K562 (cell line): Measurements from ENCODE around the gene EVA1A. TPM values are rescaled to one million over a fixed set of nuclear protein-coding genes. Genes with fewer than 3 reads are reported as not detected.
"Not testable (repeated sequence)": the region's sequence is repeated elsewhere in the genome, so short reads cannot be mapped to it uniquely, and the experiment has no call there.

ENCODE experiments used
- ATAC-seq: fragments of 200-7000 bp; cut with Tn5 transposase; 3 replicates; pipeline ENCODE4 v1.9.1; 2020; ENCODE audit warnings: moderate library complexity
- BruUV-seq: library from RNA; stranded (reverse); fragments of 400-500 nt; replicated peaks from 2 replicates; lab custom pipeline; 2021; lab: Mats Ljungman, UMichigan
- CTCF ChIA-PET: fragments of 300-600 bp; formaldehyde crosslinking; extraction: SDS; loops from one replicate; lab custom pipeline; 2021; ENCODE audit warnings: low intra/inter-chr PET ratio; lab: Yijun Ruan, JAX
- POLR2A ChIA-PET: fragments of 300-600, 350-650 bp; sonication (Branson Sonifier 250); formaldehyde crosslinking; extraction: SDS; loops from one replicate; lab custom pipeline; 2021; ENCODE audit warnings: antibody characterized with exemption, inconsistent platforms; lab: Yijun Ruan, JAX
- DNase-seq, 4 experiments: peaks; one replicate each; pipeline versions ENCODE4 v3.0.0 to v3.0.0-alpha.2; 2011 to 2018; ENCODE audit warnings: low spot score in 3 of 4, mixed read lengths in 3 of 4; ENCODE audit errors: extremely low read depth in 1 of 4
- FAIRE-seq: peaks from 2 replicates; lab custom pipeline; 2011; peaks lifted over from hg19 to GRCh38; lab: Jason Lieb, UNC
- H2AFZ ChIP-seq: 2 replicates; pipeline ENCODE4 v1.6.0; 2011; ENCODE audit warnings: low read depth, low read length, control low read depth, inconsistent platforms
- H3K27ac ChIP-seq: fragments of 200-600 bp; 3 replicates; pipeline ENCODE4 v1.8.0; 2011; ENCODE audit warnings: low read depth, mild to moderate bottlenecking, control low read depth, inconsistent platforms, low read length, moderate library complexity, mixed read lengths; ENCODE audit errors: extremely low read depth
- H3K27me3 ChIP-seq, 2 experiments: fragments of 300-600 bp in 1 of 2; 2 replicates in 1 of 2; 3 replicates in 1 of 2; pipeline versions ENCODE4 v1.6.0 to v1.8.0; 2011; ENCODE audit warnings: inconsistent platforms in 2 of 2, low read length in 2 of 2, mild to moderate bottlenecking in 1 of 2, mixed read lengths in 1 of 2, moderate library complexity in 1 of 2; ENCODE audit not compliant: control insufficient read depth in 2 of 2, insufficient read depth in 2 of 2
- H3K36me3 ChIP-seq: fragments of 300-600 bp; 3 replicates; pipeline ENCODE4 v1.8.0; 2011; ENCODE audit warnings: mild to moderate bottlenecking, low read length, inconsistent platforms; ENCODE audit not compliant: control insufficient read depth, insufficient read depth
- H3K4me1 ChIP-seq, 2 experiments: fragments of 200-600 bp in 1 of 2; replicated peaks in 1 of 2; 2 replicates in 1 of 2; 3 replicates in 1 of 2; pipeline versions ENCODE4 v1.5.1 to v1.8.0; 2011; ENCODE audit warnings: inconsistent platforms in 2 of 2, low read length in 2 of 2, mild to moderate bottlenecking in 1 of 2, mixed read lengths in 1 of 2, moderate library complexity in 1 of 2; ENCODE audit not compliant: control insufficient read depth in 2 of 2, insufficient read depth in 2 of 2
- H3K4me2 ChIP-seq: 2 replicates; pipeline ENCODE4 v1.6.1; 2011; ENCODE audit warnings: low read length, control low read depth, inconsistent platforms, mixed read lengths; ENCODE audit not compliant: insufficient read depth
- H3K4me3 ChIP-seq: fragments of 200-600 bp; sonication (generic), shearing (Covaris generic); 2 replicates; pipeline ENCODE4 v1.5.1; 2016; ENCODE audit warnings: control low read depth, inconsistent platforms
- H3K79me2 ChIP-seq: fragments of 200-600 bp; 3 replicates; pipeline ENCODE4 v1.8.0; 2011; ENCODE audit warnings: low read length, inconsistent platforms; ENCODE audit not compliant: control insufficient read depth, insufficient read depth
- H3K9ac ChIP-seq, 2 experiments: 2 replicates each; pipeline versions ENCODE4 v1.6.0 to v1.6.1; 2011; ENCODE audit warnings: low read depth in 2 of 2, low read length in 2 of 2, control low read depth in 1 of 2, inconsistent platforms in 1 of 2, mild to moderate bottlenecking in 1 of 2, mixed read lengths in 1 of 2; ENCODE audit not compliant: insufficient read depth in 1 of 2
- H3K9me1 ChIP-seq: one replicate; pipeline ENCODE4 v1.6.0; 2011; ENCODE audit warnings: inconsistent platforms, mild to moderate bottlenecking, low read length, moderate library complexity; ENCODE audit not compliant: control insufficient read depth, insufficient read depth
- H3K9me3 ChIP-seq: replicated peaks from 2 replicates; pipeline ENCODE4 v1.5.1; 2011; ENCODE audit warnings: low read depth, low read length, inconsistent platforms; ENCODE audit not compliant: control insufficient read depth, insufficient read depth
- H4K20me1 ChIP-seq: replicated peaks from 2 replicates; pipeline ENCODE4 v1.6.1; 2011; ENCODE audit warnings: low read length, inconsistent platforms, mixed read lengths; ENCODE audit not compliant: control insufficient read depth, insufficient read depth
- ASH1L ChIP-seq: fragments of 450-650 bp; IDR thresholded peaks from 2 replicates; pipeline ENCODE4 v1.6.1; 2018; ENCODE audit warnings: borderline replicate concordance, mild to moderate bottlenecking, low read depth; ENCODE audit not compliant: partially characterized antibody
- BDP1 ChIP-seq: IDR thresholded peaks from 3 replicates; pipeline ENCODE4 v1.6.1; 2011; ENCODE audit not compliant: insufficient read length, insufficient read depth
- CCAR2 ChIP-seq: fragments of 200-400 bp; formaldehyde crosslinking; IDR thresholded peaks from 2 replicates; pipeline ENCODE4 v1.6.1; 2017; ENCODE audit warnings: mild to moderate bottlenecking, low read depth, low read length
- GTF3C2 ChIP-seq: IDR thresholded peaks from 3 replicates; pipeline ENCODE4 v1.6.1; 2011; ENCODE audit warnings: borderline replicate concordance, mild to moderate bottlenecking, moderate library complexity; ENCODE audit not compliant: insufficient read length; ENCODE audit errors: extremely low read depth
- HDGF ChIP-seq: fragments of 450-650 bp; IDR thresholded peaks from 2 replicates; pipeline ENCODE4 v1.6.1; 2016
- IRF2 ChIP-seq: sonication (generic); formaldehyde crosslinking; IDR thresholded peaks from 2 replicates; pipeline ENCODE4 v1.8.1; 2022; ENCODE audit warnings: mild to moderate bottlenecking, missing genetic modification reagents
- KLF6 ChIP-seq: fragments of 250-450 bp; sonication (Bioruptor Pico); IDR thresholded peaks from 2 replicates; pipeline ENCODE4 v1.4.0; 2020; ENCODE audit warnings: mild to moderate bottlenecking, moderate library complexity, borderline replicate concordance
- NCOA2 ChIP-seq, 2 experiments: fragments of 450-650 bp; IDR thresholded peaks; 2 replicates each; pipeline ENCODE4 v1.6.1; 2018; ENCODE audit warnings: mild to moderate bottlenecking in 2 of 2, moderate library complexity in 1 of 2; ENCODE audit not compliant: partially characterized antibody in 2 of 2
- SMARCB1 ChIP-seq: IDR thresholded peaks from 2 replicates; pipeline ENCODE4 v1.6.1; 2011; ENCODE audit warnings: improper control_type of control experiment, low read depth; ENCODE audit not compliant: insufficient read length
- USF2 ChIP-seq: sonication (generic); formaldehyde crosslinking; IDR thresholded peaks from 2 replicates; pipeline ENCODE4 v1.5.0; 2020; ENCODE audit warnings: missing genetic modification reagents
- ZC3H4 ChIP-seq: sonication (generic); formaldehyde crosslinking; IDR thresholded peaks from 2 replicates; pipeline ENCODE4 v1.9.0; 2021; ENCODE audit warnings: missing genetic modification reagents, borderline replicate concordance
- ZNF239 ChIP-seq: fragments of 250-450 bp; sonication (Bioruptor Pico); IDR thresholded peaks from 2 replicates; pipeline ENCODE4 v1.4.0; 2020; ENCODE audit warnings: mild to moderate bottlenecking
- ZNF707 ChIP-seq: fragments of 250-450 bp; sonication (Bioruptor Pico); conservative IDR thresholded peaks from 2 replicates; pipeline ENCODE4 v1.8.0; 2022; ENCODE audit warnings: inconsistent platforms, mild to moderate bottlenecking, moderate library complexity
- ZNF780A ChIP-seq: fragments of 250-450 bp; sonication (Bioruptor Pico); IDR thresholded peaks from 2 replicates; pipeline ENCODE4 v1.5.0; 2021; ENCODE audit warnings: mild to moderate bottlenecking
- WGBS: fragments of 100-300 bp; shearing (Covaris generic); methylation state at CpG from one replicate; pipeline ENCODE4 v1.1.6; 2016; ENCODE audit warnings: low coverage, mixed read lengths; ENCODE audit not compliant: insufficient coverage; ENCODE audit errors: missing lambda C conversion rate; 5-methylcytosine and 5-hydroxymethylcytosine counted together
- in situ Hi-C: fragments of 300-500 bp; cut with MboI; formaldehyde crosslinking; loops from 4 replicates; pipeline ENCODE4 v1.15.0; 2018; ENCODE audit warnings: inconsistent platforms, mixed read lengths
- intact Hi-C: fragments of 100-400 bp; cut with micrococcal nuclease; formaldehyde crosslinking; loops from 2 replicates; pipeline ENCODE4 v1.14.2; 2022
- polyA plus RNA-seq, 8 experiments: library from polyadenylated mRNA; depleted of rRNA in 4 of 8; stranded (reverse) in 5 of 8; unstranded in 3 of 8; fragments of >200 nt; fragmentation: Nextera tagmentation in 2 of 8; fragmentation: Illumina TruSeq in 1 of 8; extraction: Ambion mirVana in 2 of 8; extraction: Trizol in 1 of 8; gene quantifications; 2 replicates each; pipeline versions ENCODE4 v1.2.1 to v1.2.3, GENCODE V29; 2011 to 2014; ENCODE audit warnings: inconsistent platforms in 1 of 8, missing spikeins in 1 of 8
- total RNA-seq, 7 experiments: library from RNA; depleted of rRNA in 6 of 7; stranded (reverse); fragments of >200 nt in 6 of 7; fragmentation: Illumina TruSeq in 2 of 7; extraction: Trizol in 2 of 7; gene quantifications; 2 replicates each; pipeline versions ENCODE4 v1.2.1 to v1.2.3, GENCODE V29; 2011 to 2021; ENCODE audit warnings: low replicate concordance in 1 of 7

EVA1A gene
- total and polyA plus RNA-seq, 9 of the 15 experiments (the other 6 are each of a cell fraction or from before 2014, with no cell fraction given): not detected

- in situ Hi-C loops, H3K27ac ChIP-seq, H3K36me3 ChIP-seq, BruUV-seq, H3K4me3 ChIP-seq, CTCF ChIA-PET, intact Hi-C loops, POLR2A ChIA-PET, ATAC-seq, H3K27me3 ChIP-seq, H3K9ac ChIP-seq, H3K4me2 ChIP-seq, H2AFZ ChIP-seq, H3K4me1 ChIP-seq, H3K79me2 ChIP-seq, H4K20me1 ChIP-seq, DNase-seq, H3K9me1 ChIP-seq, FAIRE-seq, H3K9me3 ChIP-seq: not testable (repeated sequence)
- WGBS: 0% methylated on average over 2 of the region's 2 CpGs
- peak; percentile 71 for TF ChIP-seq ZNF707 (CRISPR knock-in tag)
Measured at GRCh38 chr2:75486735-75487134, 74.0 kb downstream of the EVA1A start.

- H4K20me1 ChIP-seq: no peaks in the 10 kb centered on the region
- FAIRE-seq (no peak), ATAC-seq (no peak), DNase-seq (no peak)
- H3K36me3 ChIP-seq: no peaks in the 10 kb centered on the region
- WGBS: 0% methylated on average over 1 of the region's 1 CpG
- no peak overlapping the region for H3K27ac ChIP-seq
- POLR2A ChIA-PET: no interaction called here
- CTCF ChIA-PET: no interaction called here
- no peak overlapping the region for H2AFZ ChIP-seq
- in situ Hi-C loops (no loop called here), intact Hi-C loops (no loop called here)
- no peaks in the 10 kb centered on the region for H3K79me2 ChIP-seq
- no peaks in the 10 kb centered on the region for H3K9me1 ChIP-seq
- no peak overlapping the region for H3K4me3 ChIP-seq
- no peaks in the 10 kb centered on the region for H3K27me3 ChIP-seq
- H3K4me1 ChIP-seq: no peaks in the 10 kb centered on the region
- no peak overlapping the region for H3K9ac ChIP-seq
- no peak overlapping the region for H3K4me2 ChIP-seq
- no TSS peak for BruUV-seq
- H3K9me3 ChIP-seq: no peaks in the 10 kb centered on the region
- TF ChIP-seq ASH1L: no peak
- TF ChIP-seq CCAR2: no peak
- no peak for TF ChIP-seq USF2 (CRISPR knock-in tag)
- TF ChIP-seq NCOA2 (IDR thresholded peaks at IDR 0.05; ENCODE audit: partially characterized antibody in 2 of 2): no peak
- TF ChIP-seq HDGF: no peak
- TF ChIP-seq KLF6 (CRISPR knock-in tag): no peak
- TF ChIP-seq BDP1: no peak
- no peak for TF ChIP-seq IRF2
- no peak for TF ChIP-seq ZNF780A (CRISPR knock-in tag)
- TF ChIP-seq ZC3H4: no peak
- TF ChIP-seq GTF3C2: no peak
- TF ChIP-seq SMARCB1: no peak
- no peak for TF ChIP-seq ZNF239 (CRISPR knock-in tag)
Measured at GRCh38 chr2:75484840-75485239, 75.9 kb downstream of the EVA1A start.
